Peyer's patch (tissue), 4 donors: ENCODE measurements around the gene TXNIP. TPM values are rescaled to one million over a fixed set of nuclear protein-coding genes. Genes with fewer than 3 reads are reported as not detected.

ENCODE experiments used
- DNase-seq, 3 donors: peaks; one replicate each; pipeline ENCODE4 v3.0.0-alpha.2; 2017 to 2019
- H3K27ac ChIP-seq, 4 donors: fragments of 200-600 bp; sonication (generic); one replicate each; pipeline ENCODE4 v1.5.1; 2016 to 2019
- H3K27me3 ChIP-seq, 2 donors: fragments of 200-600 bp; sonication (generic); one replicate each; pipeline ENCODE4 v1.5.1; 2019
- H3K36me3 ChIP-seq, 3 donors: fragments of 200-600 bp; sonication (generic); one replicate each; pipeline ENCODE4 v1.5.1; 2016 to 2019
- H3K4me1 ChIP-seq, 4 donors: fragments of 200-600 bp; sonication (generic); one replicate each; pipeline ENCODE4 v1.5.1; 2016 to 2019
- H3K4me3 ChIP-seq, 4 donors: fragments of 200-600 bp; sonication (generic); 1 replicate in 3 of 4; 2 replicates in 1 of 4; pipeline ENCODE4 v1.5.1; 2016 to 2019; ENCODE audit warnings: mild to moderate bottlenecking in 1 of 4
- H3K9me3 ChIP-seq, 4 donors: fragments of 200-600 bp; sonication (generic); one replicate each; pipeline ENCODE4 v1.5.1; 2016 to 2019; ENCODE audit warnings: mild to moderate bottlenecking in 1 of 4
- CTCF ChIP-seq, 6 experiments: fragments of 450-650 bp in 4 of 6; fragments of 200-600 bp in 2 of 6; sonication (generic) in 1 of 6; IDR thresholded peaks; one replicate each; pipeline ENCODE4 v1.5.1; 2017 to 2019; ENCODE audit warnings: antibody characterized with exemption in 6 of 6, mild to moderate bottlenecking in 3 of 6, moderate library complexity in 1 of 6
- POLR2A ChIP-seq, 2 donors: fragments of 450-650 bp; IDR thresholded peaks; one replicate each; pipeline ENCODE4 v1.5.1; 2017; ENCODE audit warnings: antibody characterized with exemption in 2 of 2, mild to moderate bottlenecking in 2 of 2, moderate library complexity in 2 of 2
- total RNA-seq, 4 donors: library from RNA; depleted of rRNA; stranded (reverse); fragments of >200 nt; gene quantifications; one replicate each; pipeline ENCODE4 v1.1.0, GENCODE V29; 2016

Gene TXNIP
- total RNA-seq, 4 donors from 2014 or later = 313 to 1,366 (median 694) TPM

GRCh38 chr1:145980457-145980994 is 15.9 kb downstream of the TXNIP start:
- no peak for TF ChIP-seq POLR2A (IDR thresholded peaks at IDR 0.05)
- TF ChIP-seq CTCF (IDR thresholded peaks at IDR 0.05) = no peak
- Histone ChIP-seq H3K4me3 (peak overlapping the region in 2 of 4 donors; percentile 16 to 26), H3K9me3 (no peaks in the 10 kb centered on the region), H3K4me1 (peaks cover 15 to 76% (median 46%) of the 10 kb centered on the region in 4 donors), H3K27ac (peak overlapping the region; percentile 86 to 98 (median 92)), H3K36me3 (no peaks in the 10 kb centered on the region), H3K27me3 (no peaks in the 10 kb centered on the region)
- DNase-seq = peak in 2 of 3 donors; percentile 15 to 50

- TF ChIP-seq CTCF (IDR thresholded peaks at IDR 0.05) (no peak), POLR2A (IDR thresholded peaks at IDR 0.05) (no peak)
- H3K9me3 ChIP-seq = no peaks in the 10 kb centered on the region
- no peaks in the 10 kb centered on the region for H3K27me3 ChIP-seq
- H3K27ac ChIP-seq = peak overlapping the region; percentile 86 to 98 (median 92)
- H3K4me3 ChIP-seq = peak overlapping the region; percentile 7 to 35 (median 18)
- no peaks in the 10 kb centered on the region for H3K36me3 ChIP-seq
- H3K4me1 ChIP-seq = peaks cover 15 to 70% (median 41%) of the 10 kb centered on the region in 4 donors
- peak in 2 of 3 donors; percentile 41 to 73 for DNase-seq
Observed at GRCh38 chr1:145979746-145980456, 16.5 kb downstream of the TXNIP start.

GRCh38 chr1:145978854-145979745 is 17.3 kb downstream of the TXNIP start:
- Histone ChIP-seq H3K9me3 (no peaks in the 10 kb centered on the region), H3K36me3 (no peaks in the 10 kb centered on the region), H3K4me3 (peak overlapping the region; percentile 12 to 35 (median 22)), H3K27ac (peak overlapping the region; percentile 86 to 98 (median 92)), H3K4me1 (peaks cover 15 to 62% (median 37%) of the 10 kb centered on the region in 4 donors), H3K27me3 (no peaks in the 10 kb centered on the region)
- peak; percentile 82 to 98 (median 96) for DNase-seq
- TF ChIP-seq POLR2A (IDR thresholded peaks at IDR 0.05) (peak in 1 of 2 donors; percentile 86), CTCF (IDR thresholded peaks at IDR 0.05) (peak in 5 of 6 experiments; percentile 9 to 30 (median 24))

- no peaks in the 10 kb centered on the region for H3K36me3 ChIP-seq
- TF ChIP-seq POLR2A (IDR thresholded peaks at IDR 0.05) = no peak
- no peak for TF ChIP-seq CTCF (IDR thresholded peaks at IDR 0.05)
- peaks cover 15 to 57% (median 36%) of the 10 kb centered on the region in 4 donors for H3K4me1 ChIP-seq
- H3K9me3 ChIP-seq = no peaks in the 10 kb centered on the region
- H3K27me3 ChIP-seq = no peaks in the 10 kb centered on the region
- H3K27ac ChIP-seq = peak overlapping the region; percentile 86 to 98 (median 92)
- peak overlapping the region; percentile 12 to 32 (median 16) for H3K4me3 ChIP-seq
- no peak for DNase-seq
Observed at GRCh38 chr1:145978471-145978853, 17.9 kb downstream of the TXNIP start.
